Measurements from ENCODE around the gene MMP26. TPM values are rescaled to one million over a fixed set of nuclear protein-coding genes. Genes with fewer than 3 reads are reported as not detected.
A peak's percentile ranks its signal among the peaks of the same experiment; 100 is the strongest.

Gene MMP26
- polyA plus RNA-seq, 1 donor (not counting 4 experiments of a cell fraction or from before 2014, with no cell fraction given), result not detected

- Histone ChIP-seq H3K9me3 (ENCODE audit: control insufficient read depth, low read depth, low read length) (no peaks in the 10 kb centered on the region), H2AFZ (ENCODE audit: control insufficient read depth, low read length) (no peak within 1 kb of the TSS), H3K79me2 (ENCODE audit: control insufficient read depth, insufficient read depth, low read length) (no peaks in the 10 kb centered on the region), H3K4me2 (ENCODE audit: control insufficient read depth, extremely low read depth, insufficient read depth, low read depth, low read length) (no peak within 1 kb of the TSS), H3K4me3 (ENCODE audit: control insufficient read depth in 2 of 3, extremely low read depth in 1 of 3, insufficient read depth in 2 of 3, low read depth in 1 of 3, low read length in 3 of 3) (no peak within 1 kb of the TSS), H3K9me1 (ENCODE audit: control insufficient read depth, extremely low read depth, insufficient read depth, low read length) (no peaks in the 10 kb centered on the region), H3K4me1 (ENCODE audit: control insufficient read depth, extremely low read depth, insufficient read depth, low read length) (no peaks in the 10 kb centered on the region), H3K9ac (ENCODE audit: control insufficient read depth, extremely low read depth, insufficient read depth, low read length) (no peak within 1 kb of the TSS), H3K27me3 (ENCODE audit: control insufficient read depth, extremely low read depth, insufficient read depth, low read length) (no peaks in the 10 kb centered on the region), H3K27ac (ENCODE audit: control insufficient read depth, insufficient read depth, low read length) (no peak within 1 kb of the TSS), H4K20me1 (ENCODE audit: control insufficient read depth, extremely low read depth, insufficient read depth, low read length) (no peaks in the 10 kb centered on the region), H3K36me3 (ENCODE audit: control insufficient read depth in 2 of 2, extremely low read depth in 1 of 2, insufficient read depth in 2 of 2, low read length in 2 of 2) (no peaks in the 10 kb centered on the region)
- FAIRE-seq (no peak), DNase-seq (ENCODE audit: low read depth, low spot score) (no peak)
- dilution Hi-C loops (cut with MboI; ENCODE audit: extremely low pct_ligation_motif_present, low sequenced_read_pairs), result no loop called here
- no peak for TF ChIP-seq EZH2 (IDR thresholded peaks at IDR 0.05; ENCODE audit: low read length)
- TF ChIP-seq CTCF (optimal IDR thresholded peaks at IDR 0.05 in 1 of 3, IDR thresholded peaks at IDR 0.05 in 1 of 3, conservative IDR thresholded peaks at IDR 0.05 in 1 of 3; ENCODE audit: extremely low read depth in 1 of 3, insufficient read depth in 2 of 3, low read length in 3 of 3), result peak in 2 of 3 experiments; percentile 13 to 23
Measured at GRCh38 chr11:4697585-4697984, 7.0 kb upstream of the MMP26 start, which contains the start of gene OR51E2. Gene OR51E2, minus strand, starts transcription at chr11:4697853. Its CDS starts 15,142 bp downstream, at chr11:4682711.

GRCh38 chr11:4699697-4700435 lies 4.7 kb upstream of the MMP26 start:
- Histone ChIP-seq H4K20me1 (ENCODE audit: control insufficient read depth, extremely low read depth, insufficient read depth, low read length) (no peaks in the 10 kb centered on the region), H3K27me3 (ENCODE audit: control insufficient read depth, extremely low read depth, insufficient read depth, low read length) (no peaks in the 10 kb centered on the region), H3K9ac (ENCODE audit: control insufficient read depth, extremely low read depth, insufficient read depth, low read length) (no peak overlapping the region), H3K27ac (ENCODE audit: control insufficient read depth, insufficient read depth, low read length) (no peak overlapping the region), H3K79me2 (ENCODE audit: control insufficient read depth, insufficient read depth, low read length) (no peaks in the 10 kb centered on the region), H3K4me1 (ENCODE audit: control insufficient read depth, extremely low read depth, insufficient read depth, low read length) (no peaks in the 10 kb centered on the region), H3K4me3 (ENCODE audit: control insufficient read depth in 2 of 3, extremely low read depth in 1 of 3, insufficient read depth in 2 of 3, low read depth in 1 of 3, low read length in 3 of 3) (no peak overlapping the region), H2AFZ (ENCODE audit: control insufficient read depth, low read length) (no peak overlapping the region), H3K4me2 (ENCODE audit: control insufficient read depth, extremely low read depth, insufficient read depth, low read depth, low read length) (no peak overlapping the region), H3K36me3 (ENCODE audit: control insufficient read depth in 2 of 2, extremely low read depth in 1 of 2, insufficient read depth in 2 of 2, low read length in 2 of 2) (no peaks in the 10 kb centered on the region), H3K9me1 (ENCODE audit: control insufficient read depth, extremely low read depth, insufficient read depth, low read length) (no peaks in the 10 kb centered on the region), H3K9me3 (ENCODE audit: control insufficient read depth, low read depth, low read length) (no peaks in the 10 kb centered on the region)
- no peak for DNase-seq (ENCODE audit: low read depth, low spot score)
- TF ChIP-seq EZH2 (IDR thresholded peaks at IDR 0.05; ENCODE audit: low read length), result no peak
- no peak for TF ChIP-seq CTCF (optimal IDR thresholded peaks at IDR 0.05 in 1 of 3, IDR thresholded peaks at IDR 0.05 in 1 of 3, conservative IDR thresholded peaks at IDR 0.05 in 1 of 3; ENCODE audit: extremely low read depth in 1 of 3, insufficient read depth in 2 of 3, low read length in 3 of 3)
- FAIRE-seq, result no peak
- dilution Hi-C loops (cut with MboI; ENCODE audit: extremely low pct_ligation_motif_present, low sequenced_read_pairs), result no loop called here
